Psoas muscle (tissue), 8 donors: ENCODE measurements around the gene CCDC9. TPM values are rescaled to one million over a fixed set of nuclear protein-coding genes. Genes with fewer than 3 reads are reported as not detected.

Experiments used
- ATAC-seq, 4 donors: fragments of 200-7000 bp; cut with Tn5 transposase; one replicate each; pipeline ENCODE4 v1.9.1; 2020; ENCODE audit warnings: moderate library complexity in 3 of 4, mild to moderate bottlenecking in 2 of 4
- DNase-seq, 2 donors: peaks; one replicate each; pipeline ENCODE4 v3.0.0-alpha.2; 2020
- H3K27ac ChIP-seq: fragments of 200-600 bp; one replicate; pipeline ENCODE4 v1.8.0; 2022
- H3K27me3 ChIP-seq, 3 donors: fragments of 200-600 bp in 1 of 3; one replicate each; pipeline versions ENCODE4 v1.6.1 to v1.8.0; 2013 to 2022; ENCODE audit warnings: low read length in 2 of 3, mild to moderate bottlenecking in 2 of 3, moderate library complexity in 1 of 3; ENCODE audit not compliant: insufficient read depth in 3 of 3
- H3K36me3 ChIP-seq, 2 donors: fragments of 200-600 bp in 1 of 2; one replicate each; pipeline versions ENCODE4 v1.6.1 to v1.8.0; 2013 to 2022; ENCODE audit warnings: low read depth in 1 of 2, mild to moderate bottlenecking in 1 of 2, moderate library complexity in 1 of 2; ENCODE audit not compliant: insufficient read depth in 1 of 2
- H3K4me1 ChIP-seq: fragments of 200-600 bp; one replicate; pipeline ENCODE4 v1.8.0; 2022
- H3K4me3 ChIP-seq: fragments of 200-600 bp; one replicate; pipeline ENCODE4 v1.8.0; 2022; ENCODE audit warnings: mild to moderate bottlenecking
- H3K9me3 ChIP-seq: fragments of 200-600 bp; one replicate; pipeline ENCODE4 v1.8.0; 2022
- WGBS, 3 donors: extraction: QIAGEN DNeasy Blood & Tissue Kit; methylation state at CpG; one replicate each; pipeline versions ENCODE4 v1.1.6 to v1.1.7; 2013; 5-methylcytosine and 5-hydroxymethylcytosine counted together
- intact Hi-C, 2 donors: fragments of 100-400 bp; cut with DNase I; formaldehyde crosslinking; loops; one replicate each; pipeline versions ENCODE4 v1.11.0 to v1.14.2; 2022
- polyA plus RNA-seq, 3 donors: library from polyadenylated mRNA; stranded (reverse); fragments of 200-250 nt; gene quantifications; one replicate each; pipeline ENCODE4 v1.2.3, GENCODE V29; 2013
- total RNA-seq, 4 donors: library from RNA; stranded (reverse); fragmentation: NEBNext Ultra II Directional in 2 of 4; extraction: Animal tissue kit (Norgen Biotek cat#: 25700) in 2 of 4; gene quantifications; one replicate each; pipeline versions ENCODE4 v1.2.1 to v1.2.4, GENCODE V29; 2021 to 2023
- TF ChIP-seq, protein P1 (sequence below): fragments of 200-600 bp; IDR thresholded peaks from one replicate; pipeline ENCODE4 v1.8.0; 2022; ENCODE audit warnings: antibody characterized with exemption
- donor health status: healthy with polysubstance abuse.
- donor health status: DM: no; HTN: no; CAD: no; lungs with moderate emphysema.
- donor health status: Bipolar disorder and iron deficiency.
- donor health status: healthy.
- donor health status: DM: yes; HTN: yes; CAD: no.
- donor health status: DM: no; HTN: no; CAD: no.
- donor health status: DM: no; HTN: no; CAD: no.
- donor health status: DM: yes; HTN: yes; CAD: no.

The CCDC9 gene
- total and polyA plus RNA-seq, 7 donors = 16.9 to 28.5 (median 24.0) TPM

- intact Hi-C loops = loop anchor here in 1 of 2 donors (10.0 kb wide), 1 partner anchor 81 kb away; no protein-coding TSS in a partner anchor
- no peak overlapping the region for H3K27ac ChIP-seq
- no peaks in the 10 kb centered on the region for H3K36me3 ChIP-seq
- peaks cover 0 to 4% (median 0%) of the 10 kb centered on the region in 3 donors for H3K27me3 ChIP-seq
- H3K4me1 ChIP-seq = no peaks in the 10 kb centered on the region
- no peak for DNase-seq
- 84 to 88% (median 86%) methylated on average over 6 of the region's 6 CpGs for WGBS, 3 donors
- ATAC-seq = no peak
- TF ChIP-seq, protein P1, sequence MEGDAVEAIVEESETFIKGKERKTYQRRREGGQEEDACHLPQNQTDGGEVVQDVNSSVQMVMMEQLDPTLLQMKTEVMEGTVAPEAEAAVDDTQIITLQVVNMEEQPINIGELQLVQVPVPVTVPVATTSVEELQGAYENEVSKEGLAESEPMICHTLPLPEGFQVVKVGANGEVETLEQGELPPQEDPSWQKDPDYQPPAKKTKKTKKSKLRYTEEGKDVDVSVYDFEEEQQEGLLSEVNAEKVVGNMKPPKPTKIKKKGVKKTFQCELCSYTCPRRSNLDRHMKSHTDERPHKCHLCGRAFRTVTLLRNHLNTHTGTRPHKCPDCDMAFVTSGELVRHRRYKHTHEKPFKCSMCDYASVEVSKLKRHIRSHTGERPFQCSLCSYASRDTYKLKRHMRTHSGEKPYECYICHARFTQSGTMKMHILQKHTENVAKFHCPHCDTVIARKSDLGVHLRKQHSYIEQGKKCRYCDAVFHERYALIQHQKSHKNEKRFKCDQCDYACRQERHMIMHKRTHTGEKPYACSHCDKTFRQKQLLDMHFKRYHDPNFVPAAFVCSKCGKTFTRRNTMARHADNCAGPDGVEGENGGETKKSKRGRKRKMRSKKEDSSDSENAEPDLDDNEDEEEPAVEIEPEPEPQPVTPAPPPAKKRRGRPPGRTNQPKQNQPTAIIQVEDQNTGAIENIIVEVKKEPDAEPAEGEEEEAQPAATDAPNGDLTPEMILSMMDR = no peak
- no peaks in the 10 kb centered on the region for H3K9me3 ChIP-seq
- H3K4me3 ChIP-seq = no peak overlapping the region
Measured at GRCh38 chr19:47303966-47304365, 47.6 kb downstream of the CCDC9 start.

DNA sequence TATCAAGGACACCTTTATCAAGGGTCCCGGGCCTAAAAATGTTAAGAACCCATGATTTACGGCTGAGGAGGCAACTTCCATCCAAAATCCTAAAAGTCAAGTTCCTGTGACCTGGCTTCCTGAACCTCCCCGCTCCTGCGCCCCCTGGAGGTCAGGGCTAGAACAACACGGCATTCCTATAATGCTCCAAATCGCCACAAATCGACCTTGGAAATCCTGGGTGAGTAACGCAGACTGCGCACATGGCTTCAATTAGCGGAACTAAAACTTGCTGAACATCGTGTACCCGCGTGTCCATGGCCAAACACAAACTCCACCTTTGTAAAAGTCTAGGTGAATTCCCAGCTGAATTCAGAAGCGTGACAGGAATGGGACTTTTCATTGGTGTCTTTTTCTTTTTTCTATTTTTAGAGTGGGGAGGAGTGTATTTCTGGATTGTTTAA, 49.0 kb downstream of the CCDC9 start:
- WGBS, 3 donors = 3 to 6% (median 5%) methylated on average over 14 of the region's 14 CpGs
- peaks cover 0 to 8% (median 0%) of the 10 kb centered on the region in 3 donors for H3K27me3 ChIP-seq
- intact Hi-C loops = loop anchor here in 1 of 2 donors (10.0 kb wide), 1 partner anchor 79 kb away; no protein-coding TSS in a partner anchor
- no peaks in the 10 kb centered on the region for H3K4me1 ChIP-seq
- DNase-seq (peak; percentile 76 to 78), ATAC-seq (peak in 3 of 4 donors; percentile 67 to 80 (median 72))
- H3K4me3 ChIP-seq = no peak overlapping the region
- H3K9me3 ChIP-seq = no peaks in the 10 kb centered on the region
- TF ChIP-seq, protein P1 = peak; percentile 87
- H3K27ac ChIP-seq = no peak overlapping the region
- H3K36me3 ChIP-seq = no peaks in the 10 kb centered on the region

DNA sequence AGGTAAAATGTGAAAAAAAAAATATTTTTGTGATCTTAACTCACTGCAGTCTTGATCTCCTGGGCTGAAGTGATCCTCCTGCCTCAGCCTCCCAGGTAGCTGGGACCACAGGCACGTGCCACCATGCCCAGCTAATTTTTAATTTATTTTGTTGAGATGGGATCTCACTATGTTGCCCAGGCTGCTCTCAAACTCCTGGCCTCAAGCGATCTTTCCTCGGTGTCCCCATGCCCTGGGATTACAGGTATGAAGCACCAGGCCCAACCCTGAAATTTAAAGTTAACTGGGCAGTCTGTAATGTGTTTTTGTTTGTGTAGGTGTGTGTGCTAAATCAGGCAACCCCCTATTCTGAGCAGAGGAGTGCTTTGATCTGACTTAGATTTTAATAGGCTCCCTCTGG, 50.0 kb downstream of the CCDC9 start:
- 92 to 96% (median 93%) methylated on average over 3 of the region's 3 CpGs for WGBS, 3 donors
- Histone ChIP-seq H3K4me1 (no peaks in the 10 kb centered on the region), H3K27me3 (peaks cover 0 to 13% (median 0%) of the 10 kb centered on the region in 3 donors), H3K27ac (no peak overlapping the region), H3K4me3 (no peak overlapping the region), H3K36me3 (no peaks in the 10 kb centered on the region), H3K9me3 (no peaks in the 10 kb centered on the region)
- no peak for DNase-seq
- TF ChIP-seq, protein P1 = no peak
- intact Hi-C loops = loop anchor here in 1 of 2 donors (10.0 kb wide), 1 partner anchor 78 kb away; no protein-coding TSS in a partner anchor
- ATAC-seq = no peak

GRCh38 chr19:47309038-47309437, 52.7 kb downstream of the CCDC9 start:
- H3K36me3 ChIP-seq = no peaks in the 10 kb centered on the region
- H3K9me3 ChIP-seq = no peaks in the 10 kb centered on the region
- intact Hi-C loops = loop anchor here in 1 of 2 donors (10.0 kb wide), 1 partner anchor 76 kb away; no protein-coding TSS in a partner anchor
- H3K4me3 ChIP-seq = no peak overlapping the region
- H3K27me3 ChIP-seq = peaks cover 0 to 31% (median 0%) of the 10 kb centered on the region in 3 donors
- no peak for ATAC-seq
- DNase-seq = no peak
- WGBS, 3 donors = 32 to 46% (median 45%) methylated on average over 8 of the region's 8 CpGs
- H3K4me1 ChIP-seq = no peaks in the 10 kb centered on the region
- TF ChIP-seq, protein P1 = no peak
- no peak overlapping the region for H3K27ac ChIP-seq

DNA sequence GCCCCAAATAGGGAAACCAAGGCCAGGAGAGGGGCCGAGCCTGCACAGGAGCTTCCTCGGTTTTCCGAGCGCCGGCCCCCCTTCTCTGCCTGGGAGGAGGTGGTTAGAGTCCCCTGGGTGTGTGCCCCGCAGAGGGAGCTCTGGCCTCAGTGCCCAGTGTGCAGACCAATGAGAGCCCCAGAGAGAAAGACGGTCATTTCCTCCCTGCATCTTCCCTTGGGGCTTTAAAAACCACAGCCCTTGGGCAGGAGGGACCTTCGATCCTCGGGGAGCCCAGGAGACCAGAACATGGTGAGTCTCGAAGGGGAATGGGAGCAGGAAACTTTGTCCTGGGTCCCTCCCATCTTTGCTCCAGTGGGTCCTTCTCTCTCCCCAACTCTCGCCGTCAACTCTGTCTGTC, 53.3 kb downstream of the CCDC9 start, which contains the start of gene C5AR1:
Gene C5AR1, plus strand, starts transcription at position 254 of the 400 bp plus-strand sequence. Its CDS starts 35 bp downstream, at position 289.
- intact Hi-C loops = loop anchor here in 1 of 2 donors (10.0 kb wide), 1 partner anchor 75 kb away; no protein-coding TSS in a partner anchor
- DNase-seq (no peak), ATAC-seq (peak in 3 of 4 donors; percentile 32 to 44 (median 35))
- TF ChIP-seq, protein P1 = no peak
- no peaks in the 10 kb centered on the region for H3K36me3 ChIP-seq
- H3K27me3 ChIP-seq = peaks cover 0 to 31% (median 0%) of the 10 kb centered on the region in 3 donors
- 32 to 39% (median 36%) methylated on average over 12 of the region's 12 CpGs for WGBS, 3 donors
- no peaks in the 10 kb centered on the region for H3K4me1 ChIP-seq
- peak within 1 kb of the TSS; percentile 33 for H3K4me3 ChIP-seq
- H3K9me3 ChIP-seq = no peaks in the 10 kb centered on the region
- H3K27ac ChIP-seq = no peak within 1 kb of the TSS
